Activated T-helper 1 cell treated with anti-CD3 and anti-CD28 coated beads, Interleukin-12 subunit alpha, Interleukin-12 subunit beta, Interleukin-2, Interleukin-4 antibody, amounts not matched to agents 30 ng/mL and 10 ng/mL and 1 ng/mL, durations not matched to agents 14 hours and 24 hours and 36 hours (primary cell): ENCODE measurements around the gene IFT122. TPM values are rescaled to one million over a fixed set of nuclear protein-coding genes. Genes with fewer than 3 reads are reported as not detected.

Experiments
- DNase-seq: peaks from one replicate; pipeline ENCODE4 v3.0.0; 2021; ENCODE audit warnings: low spot score
- H3K27ac Mint-ChIP-seq: one replicate; pipeline ENCODE4 v1.8.0; 2021; ENCODE audit warnings: mild to moderate bottlenecking, mixed read lengths
- H3K27me3 Mint-ChIP-seq: one replicate; pipeline ENCODE4 v1.8.0; 2022; ENCODE audit warnings: mild to moderate bottlenecking, moderate library complexity, mixed read lengths; ENCODE audit not compliant: insufficient read depth
- H3K36me3 Mint-ChIP-seq: one replicate; pipeline ENCODE4 v1.8.0; 2021; ENCODE audit warnings: low read depth, mixed read lengths
- H3K4me1 Mint-ChIP-seq: one replicate; pipeline ENCODE4 v1.8.0; 2021; ENCODE audit warnings: low read depth, mixed read lengths
- H3K4me3 Mint-ChIP-seq: one replicate; pipeline ENCODE4 v1.8.0; 2021; ENCODE audit warnings: mild to moderate bottlenecking, moderate library complexity, mixed read lengths
- H3K9me3 Mint-ChIP-seq: one replicate; pipeline ENCODE4 v1.8.0; 2021; ENCODE audit warnings: mixed read lengths
- intact Hi-C: fragments of 100-400 bp; cut with micrococcal nuclease; formaldehyde crosslinking; loops from one replicate; pipeline ENCODE4 v1.15.1; 2024
- total RNA-seq: library from RNA; stranded (reverse); gene quantifications from 2 replicates; pipeline ENCODE4 v1.2.3, GENCODE V29; 2022

The IFT122 gene
- total RNA-seq, 1 donor from 2014 or later, result 10.0 TPM

GRCh38 chr3:129448186-129448895 lies 8.3 kb downstream of the IFT122 start:
- Mint-ChIP-seq H3K27me3 (no peaks in the 10 kb centered on the region), H3K27ac (no peak overlapping the region), H3K36me3 (peaks cover 10% of the 10 kb centered on the region), H3K9me3 (no peaks in the 10 kb centered on the region), H3K4me1 (peaks cover 14% of the 10 kb centered on the region), H3K4me3 (no peak overlapping the region)
- no peak for DNase-seq
- intact Hi-C loops, result loop anchor here (10.0 kb wide), 1 partner anchor 644 kb away; no protein-coding TSS in a partner anchor

- intact Hi-C loops, result loop anchor here (1.0 to 10.0 kb wide), 2 partner anchors 9 to 645 kb away; partner anchors contain the start of gene IFT122
- Mint-ChIP-seq H3K9me3 (no peaks in the 10 kb centered on the region), H3K4me3 (no peak overlapping the region), H3K4me1 (peaks cover 14% of the 10 kb centered on the region), H3K27me3 (no peaks in the 10 kb centered on the region), H3K36me3 (peaks cover 11% of the 10 kb centered on the region), H3K27ac (no peak overlapping the region)
- no peak for DNase-seq
These were observed 9.5 kb downstream of the IFT122 start for GRCh38 chr3:129449279-129450115.

GRCh38 chr3:129453732-129454131 lies 13.7 kb downstream of the IFT122 start:
- H3K27ac Mint-ChIP-seq, result no peak overlapping the region
- H3K4me1 Mint-ChIP-seq, result peaks cover 14% of the 10 kb centered on the region
- no peak for DNase-seq
- intact Hi-C loops, result no loop called here
- no peaks in the 10 kb centered on the region for H3K27me3 Mint-ChIP-seq
- H3K9me3 Mint-ChIP-seq, result no peaks in the 10 kb centered on the region
- H3K36me3 Mint-ChIP-seq, result peaks cover 13% of the 10 kb centered on the region
- no peak overlapping the region for H3K4me3 Mint-ChIP-seq

GRCh38 chr3:129460155-129460554 lies 20.1 kb downstream of the IFT122 start:
- peaks cover 18% of the 10 kb centered on the region for H3K4me1 Mint-ChIP-seq
- no peak for DNase-seq
- intact Hi-C loops, result no loop called here
- no peak overlapping the region for H3K27ac Mint-ChIP-seq
- H3K36me3 Mint-ChIP-seq, result peaks cover 10% of the 10 kb centered on the region
- H3K9me3 Mint-ChIP-seq, result no peaks in the 10 kb centered on the region
- H3K27me3 Mint-ChIP-seq, result no peaks in the 10 kb centered on the region
- no peak overlapping the region for H3K4me3 Mint-ChIP-seq

GRCh38 chr3:129460572-129460971 lies 20.5 kb downstream of the IFT122 start:
- Mint-ChIP-seq H3K4me3 (no peak overlapping the region), H3K27ac (no peak overlapping the region), H3K27me3 (no peaks in the 10 kb centered on the region), H3K9me3 (no peaks in the 10 kb centered on the region), H3K4me1 (peaks cover 18% of the 10 kb centered on the region), H3K36me3 (peaks cover 10% of the 10 kb centered on the region)
- DNase-seq, result no peak
- intact Hi-C loops, result no loop called here

GRCh38 chr3:129461022-129461421 lies 21.0 kb downstream of the IFT122 start:
- Mint-ChIP-seq H3K36me3 (peaks cover 8% of the 10 kb centered on the region), H3K27ac (no peak overlapping the region), H3K27me3 (no peaks in the 10 kb centered on the region), H3K4me1 (peaks cover 18% of the 10 kb centered on the region), H3K4me3 (no peak overlapping the region), H3K9me3 (no peaks in the 10 kb centered on the region)
- no peak for DNase-seq
- intact Hi-C loops, result no loop called here

GRCh38 chr3:129461461-129462146 lies 21.6 kb downstream of the IFT122 start:
- no peaks in the 10 kb centered on the region for H3K27me3 Mint-ChIP-seq
- intact Hi-C loops, result no loop called here
- H3K4me1 Mint-ChIP-seq, result peaks cover 18% of the 10 kb centered on the region
- DNase-seq, result no peak
- H3K4me3 Mint-ChIP-seq, result no peak overlapping the region
- H3K9me3 Mint-ChIP-seq, result no peaks in the 10 kb centered on the region
- H3K27ac Mint-ChIP-seq, result no peak overlapping the region
- peaks cover 8% of the 10 kb centered on the region for H3K36me3 Mint-ChIP-seq

GRCh38 chr3:129462361-129462968 lies 22.4 kb downstream of the IFT122 start:
- H3K27me3 Mint-ChIP-seq, result no peaks in the 10 kb centered on the region

GRCh38 chr3:129463094-129463493 lies 23.1 kb downstream of the IFT122 start:
- Mint-ChIP-seq H3K27me3 (no peaks in the 10 kb centered on the region), H3K27ac (no peak overlapping the region), H3K36me3 (peaks cover 10% of the 10 kb centered on the region), H3K4me3 (no peak overlapping the region), H3K9me3 (no peaks in the 10 kb centered on the region), H3K4me1 (peaks cover 18% of the 10 kb centered on the region)
- no peak for DNase-seq
- intact Hi-C loops, result no loop called here

More at GRCh38 chr3:129462361-129462968, 22.4 kb downstream of the IFT122 start:
- no peak overlapping the region for H3K4me3 Mint-ChIP-seq
- H3K27ac Mint-ChIP-seq, result no peak overlapping the region
- H3K9me3 Mint-ChIP-seq, result no peaks in the 10 kb centered on the region
- no peak for DNase-seq
- H3K4me1 Mint-ChIP-seq, result peaks cover 18% of the 10 kb centered on the region
- intact Hi-C loops, result no loop called here
- H3K36me3 Mint-ChIP-seq, result peaks cover 10% of the 10 kb centered on the region

- Mint-ChIP-seq H3K27ac (no peak overlapping the region), H3K9me3 (no peaks in the 10 kb centered on the region), H3K4me3 (no peak overlapping the region), H3K4me1 (peaks cover 18% of the 10 kb centered on the region), H3K36me3 (peaks cover 10% of the 10 kb centered on the region), H3K27me3 (no peaks in the 10 kb centered on the region)
- DNase-seq, result no peak
- intact Hi-C loops, result no loop called here
These were observed 23.7 kb downstream of the IFT122 start for GRCh38 chr3:129463716-129464115.

- intact Hi-C loops, result no loop called here
- Mint-ChIP-seq H3K27ac (no peak overlapping the region), H3K4me1 (no peaks in the 10 kb centered on the region), H3K36me3 (peaks cover 4% of the 10 kb centered on the region), H3K27me3 (no peaks in the 10 kb centered on the region), H3K9me3 (no peaks in the 10 kb centered on the region), H3K4me3 (no peak overlapping the region)
- no peak for DNase-seq
These were observed 27.9 kb downstream of the IFT122 start for GRCh38 chr3:129467932-129468331.

- H3K9me3 Mint-ChIP-seq, result no peaks in the 10 kb centered on the region
- peaks cover 4% of the 10 kb centered on the region for H3K36me3 Mint-ChIP-seq
- no peak overlapping the region for H3K4me3 Mint-ChIP-seq
- no peaks in the 10 kb centered on the region for H3K27me3 Mint-ChIP-seq
- intact Hi-C loops, result no loop called here
- no peak for DNase-seq
- no peak overlapping the region for H3K27ac Mint-ChIP-seq
- H3K4me1 Mint-ChIP-seq, result no peaks in the 10 kb centered on the region
These were observed 29.0 kb downstream of the IFT122 start for GRCh38 chr3:129469026-129469425.
